Activated T-cell treated with anti-CD3 and anti-CD28 coated beads, Interleukin-2, amount 50 U/mL, for 48 hours (primary cell): ENCODE measurements around the gene ZNF335.
"Not testable (repeated sequence)": the region's sequence is repeated elsewhere in the genome, so short reads cannot be mapped to it uniquely, and the experiment has no call there.

ENCODE experiments used
- DNase-seq, 2 experiments: peaks; one replicate each; pipeline ENCODE4 v3.0.0-alpha.2; 2020

Gene ZNF335

GRCh38 chr20:45908084-45908483 is 63.9 kb downstream of the ZNF335 start:
- DNase-seq, result no peak

- DNase-seq, result no peak
Measured at GRCh38 chr20:45907219-45907948, 64.6 kb downstream of the ZNF335 start.

- DNase-seq, result no peak
Measured at GRCh38 chr20:45905505-45906079, 66.4 kb downstream of the ZNF335 start.

GRCh38 chr20:45904583-45905504 is 67.2 kb downstream of the ZNF335 start:
- DNase-seq, result no peak

GRCh38 chr20:45902199-45902701 is 69.8 kb downstream of the ZNF335 start:
- DNase-seq, result no peak

- DNase-seq, result not testable (repeated sequence)
Measured at GRCh38 chr20:45901332-45901731, 70.7 kb downstream of the ZNF335 start.

- no peak for DNase-seq
Measured at GRCh38 chr20:45899046-45899835, 72.8 kb downstream of the ZNF335 start.
